HK-2 (cell line): ENCODE measurements around the gene MED25.
"Not testable (repeated sequence)": the region's sequence is repeated elsewhere in the genome, so short reads cannot be mapped to it uniquely, and the experiment has no call there.

Experiments
- DNase-seq: peaks from one replicate; pipeline ENCODE4 v3.0.0-alpha.2; 2018; ENCODE audit not compliant: unreplicated experiment

The MED25 gene

DNA sequence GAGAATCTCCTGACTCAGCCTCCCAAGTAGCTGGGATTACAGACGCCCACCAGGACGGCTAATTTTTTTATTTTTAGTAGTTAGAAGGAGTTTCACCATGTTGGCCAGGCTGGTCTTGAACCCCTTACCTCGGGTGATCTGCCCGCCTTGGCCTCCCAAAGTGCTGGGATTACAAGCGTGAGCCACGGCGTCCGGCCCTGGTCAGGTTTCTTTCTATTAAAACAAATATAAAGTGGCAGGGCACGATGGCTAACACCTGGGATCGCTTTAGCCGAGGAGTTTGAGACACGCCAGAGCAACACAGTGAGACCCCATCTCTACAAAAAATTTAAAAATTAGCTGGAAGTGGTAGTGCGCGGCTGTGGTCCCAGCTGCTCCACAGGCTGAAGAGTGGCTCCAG, 1.5 kb upstream of the MED25 start:
- no peak for DNase-seq

DNA sequence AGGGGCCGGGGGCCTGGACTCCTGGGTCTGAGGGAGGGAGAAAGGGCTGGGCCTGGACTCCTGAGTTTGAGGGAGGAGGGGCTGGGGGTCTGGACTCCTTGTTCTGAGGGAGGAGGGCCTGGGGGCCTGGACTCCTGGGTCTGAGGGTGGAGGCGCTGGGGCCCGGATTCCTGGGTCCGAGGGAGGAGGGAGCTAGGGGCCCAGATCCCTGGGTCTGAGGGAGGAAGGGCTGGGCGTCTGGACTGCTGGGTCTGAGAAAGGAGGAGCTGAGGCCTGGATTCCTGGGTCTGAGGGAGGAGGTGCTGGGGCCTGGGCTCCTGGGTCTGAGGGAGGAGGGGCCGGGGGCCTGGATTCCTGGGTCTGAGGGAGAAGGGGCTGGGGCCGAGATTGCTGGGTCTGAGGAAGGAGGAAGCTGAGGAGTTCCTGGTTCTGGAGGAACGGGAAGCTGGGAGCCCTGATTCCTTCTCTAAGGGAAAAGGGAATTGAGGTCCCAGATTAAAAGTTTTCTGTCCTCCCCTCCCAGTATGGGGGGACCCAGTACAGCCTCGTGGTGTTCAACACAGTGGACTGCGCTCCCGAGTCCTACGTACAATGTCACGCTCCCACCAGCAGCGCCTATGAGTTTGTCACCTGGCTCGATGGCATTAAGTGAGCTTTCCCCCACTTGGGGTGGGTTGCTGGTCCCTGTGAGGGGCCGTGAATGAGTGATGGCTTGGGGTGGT, 721 bp downstream of the MED25 start:
- DNase-seq, result no peak

DNA sequence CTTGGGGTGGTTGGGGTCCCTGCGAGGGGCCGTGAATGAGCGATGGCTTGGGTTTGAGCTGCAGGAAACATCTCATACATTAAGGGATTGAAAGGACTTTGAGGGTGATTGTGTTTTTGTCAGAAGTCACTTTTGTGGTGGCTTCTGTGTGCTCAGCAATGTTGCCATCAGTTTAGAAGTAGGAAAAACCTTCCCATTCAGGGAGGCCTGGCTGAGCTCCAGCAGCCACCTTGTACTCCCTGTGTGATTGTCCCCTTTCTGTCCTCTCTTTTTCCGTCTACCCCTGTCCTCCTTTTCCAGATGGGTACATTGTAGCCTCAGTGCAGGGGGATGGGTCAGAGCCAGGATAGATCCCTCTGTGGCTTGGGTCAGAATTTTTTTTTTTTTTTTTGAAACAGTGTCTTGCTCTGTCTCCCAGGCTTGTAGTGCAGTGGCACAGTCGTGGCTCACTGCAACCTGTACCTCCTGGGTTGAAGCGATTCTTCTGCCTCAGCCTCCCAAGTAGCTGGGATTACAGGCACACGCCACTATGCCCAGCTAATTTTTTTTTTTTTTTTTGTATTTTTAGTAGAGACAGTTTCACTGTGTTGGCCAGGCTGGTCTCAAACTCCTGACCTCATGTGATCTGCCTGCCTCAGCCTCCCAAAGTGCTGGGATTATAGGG, 1.5 kb downstream of the MED25 start:
- not testable (repeated sequence) for DNase-seq

DNA sequence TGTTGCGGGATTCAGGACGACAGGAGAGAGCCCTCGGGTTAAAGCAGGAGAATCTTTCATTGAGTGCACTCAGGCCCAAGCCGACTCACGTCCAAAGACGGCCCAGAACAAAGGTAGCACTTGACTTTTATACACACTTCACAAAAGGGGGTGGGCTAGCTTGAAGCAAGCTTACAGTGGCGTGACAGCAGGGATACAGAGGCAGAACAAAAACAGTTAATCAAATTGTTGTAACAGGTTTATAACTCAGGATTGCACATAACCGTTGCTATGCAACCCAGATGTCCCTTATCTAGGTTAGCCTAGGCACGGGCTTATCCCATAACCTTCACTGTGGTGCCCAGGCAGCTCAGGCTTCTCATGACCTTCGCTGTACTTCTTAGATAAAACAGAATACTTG, 2.0 kb downstream of the MED25 start:
- DNase-seq, result no peak

DNA sequence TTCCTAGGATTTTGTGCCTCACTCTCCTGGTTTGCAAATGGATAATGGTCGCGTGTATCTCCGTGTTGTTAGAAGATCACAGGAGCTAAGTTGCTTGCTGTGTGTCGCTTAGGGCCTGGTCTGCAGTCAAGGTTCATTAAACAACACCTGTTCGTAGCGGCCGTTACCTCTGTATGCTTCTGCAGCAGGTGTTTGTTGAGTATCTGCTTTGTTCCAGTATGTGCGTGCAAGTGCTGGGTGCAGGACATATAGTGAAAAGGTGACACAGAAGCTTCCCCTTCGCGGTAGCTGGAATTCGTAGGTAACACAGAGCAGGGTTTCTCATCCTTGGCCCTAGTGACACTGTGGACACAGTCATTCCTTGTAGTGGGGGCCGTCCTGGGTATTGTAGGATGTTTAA, 5.4 kb downstream of the MED25 start:
- no peak for DNase-seq

DNA sequence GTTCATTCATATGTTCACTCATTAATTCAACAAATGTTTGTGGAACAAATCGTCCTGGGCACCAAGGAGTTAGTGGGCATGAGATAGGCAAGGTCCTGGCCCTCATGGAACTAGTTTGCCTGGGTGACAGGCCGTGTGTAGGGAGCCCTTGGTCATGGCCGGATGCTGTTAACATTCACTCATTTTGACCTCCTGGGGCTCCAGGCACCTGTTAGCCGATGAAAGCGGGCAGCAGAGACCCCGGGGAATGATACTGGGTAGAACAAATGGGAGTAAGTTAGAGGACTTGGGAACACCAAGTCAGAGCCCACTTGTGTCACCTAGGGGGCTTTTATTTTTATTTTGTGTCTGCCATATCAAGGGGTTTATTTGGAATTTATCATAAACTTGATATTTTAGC, 6.6 kb downstream of the MED25 start:
- no peak for DNase-seq

DNA sequence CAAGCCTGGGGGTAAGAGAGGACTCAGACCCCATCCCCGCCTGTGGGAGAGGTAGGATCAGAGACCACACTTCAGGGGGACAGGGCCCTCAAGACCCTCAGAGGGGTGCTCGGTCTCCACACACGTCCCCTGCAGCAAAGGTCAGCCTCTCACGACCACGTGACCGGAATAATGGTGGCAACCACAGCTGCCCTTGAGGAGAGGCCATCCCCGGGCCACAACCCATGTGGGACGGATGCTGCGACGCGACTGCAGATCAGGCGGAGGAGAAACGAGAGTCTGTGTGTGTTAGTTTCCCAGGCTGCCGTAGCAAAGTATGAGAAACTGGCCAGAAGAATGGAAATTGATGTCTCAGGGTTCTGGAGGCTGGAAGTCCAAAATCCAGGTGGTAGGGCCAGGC, 8.9 kb downstream of the MED25 start:
- DNase-seq, result no peak

DNA sequence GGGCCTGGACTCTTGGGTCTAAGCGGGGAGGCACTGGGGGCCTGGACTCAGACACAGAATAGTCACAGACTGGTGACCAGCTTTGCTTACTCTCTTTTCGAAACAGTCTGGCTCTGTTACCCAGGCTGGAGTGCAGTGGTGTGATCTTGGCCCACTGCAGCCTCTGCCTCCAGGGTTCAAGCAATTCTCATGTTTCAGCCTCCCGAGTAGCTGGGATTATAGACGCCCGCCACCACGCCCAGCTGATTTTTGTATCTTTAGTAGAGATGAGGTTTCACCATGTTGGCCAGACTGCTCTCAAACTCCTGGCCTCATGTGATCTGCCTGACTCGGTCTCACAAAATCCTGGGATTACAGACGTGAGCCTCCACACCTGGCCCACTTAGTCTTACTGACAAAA, 11.1 kb downstream of the MED25 start:
- no peak for DNase-seq

DNA sequence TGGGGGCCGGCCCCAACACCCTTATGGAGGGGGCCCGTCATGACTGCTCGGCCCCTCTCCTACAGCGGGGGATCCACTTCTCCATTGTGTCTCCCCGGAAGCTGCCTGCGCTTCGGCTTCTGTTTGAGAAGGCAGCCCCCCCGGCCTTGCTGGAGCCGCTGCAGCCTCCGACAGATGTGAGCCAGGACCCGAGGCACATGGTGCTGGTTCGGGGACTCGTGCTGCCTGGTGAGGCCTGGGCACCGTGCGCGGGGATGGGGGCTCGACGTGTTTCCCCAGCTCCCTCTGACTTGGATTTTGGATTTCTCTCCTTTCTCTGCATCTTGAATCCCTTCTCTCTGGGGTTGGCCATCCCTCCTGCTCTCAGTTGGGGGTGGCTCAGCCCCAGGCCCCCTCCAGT, 11.6 kb downstream of the MED25 start:
- DNase-seq, result no peak

DNA sequence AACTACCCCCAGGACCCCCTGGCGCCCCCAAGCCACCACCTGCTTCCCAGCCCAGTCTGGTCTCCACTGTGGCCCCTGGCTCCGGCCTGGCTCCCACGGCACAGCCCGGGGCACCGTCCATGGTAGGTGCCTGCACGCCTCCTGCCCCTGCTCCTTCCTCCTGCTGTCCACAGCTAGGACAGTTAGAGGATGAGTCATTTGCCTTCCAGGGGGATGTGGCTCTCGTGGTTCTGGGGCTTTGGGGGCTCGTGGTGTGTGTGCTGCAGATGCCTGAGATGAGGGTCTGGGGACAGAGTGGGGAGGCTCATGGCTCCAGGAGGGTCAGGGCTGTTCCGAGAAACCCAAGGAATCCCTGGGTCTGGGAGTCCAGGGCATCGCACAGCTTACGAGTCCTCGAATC, 12.7 kb downstream of the MED25 start:
- no peak for DNase-seq

DNA sequence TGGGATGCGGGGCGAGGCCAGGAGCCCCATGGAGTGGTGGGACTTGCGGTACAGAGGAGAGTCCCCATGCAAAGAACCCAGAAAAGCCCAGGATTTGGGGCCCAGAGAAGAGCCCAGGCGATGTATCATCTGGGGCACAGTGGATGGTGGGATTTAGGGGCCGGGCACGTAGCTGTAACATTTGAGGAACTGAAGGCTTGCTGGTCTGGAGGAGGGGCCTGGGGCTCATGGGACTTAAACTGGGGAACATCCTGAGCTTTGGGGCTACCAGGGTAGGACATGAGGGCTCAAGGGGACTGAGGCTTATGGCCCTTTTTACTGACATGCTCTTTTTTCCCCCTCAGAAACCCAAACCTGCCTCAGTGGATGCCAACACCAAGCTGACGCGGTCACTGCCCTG, 13.5 kb downstream of the MED25 start:
- no peak for DNase-seq

DNA sequence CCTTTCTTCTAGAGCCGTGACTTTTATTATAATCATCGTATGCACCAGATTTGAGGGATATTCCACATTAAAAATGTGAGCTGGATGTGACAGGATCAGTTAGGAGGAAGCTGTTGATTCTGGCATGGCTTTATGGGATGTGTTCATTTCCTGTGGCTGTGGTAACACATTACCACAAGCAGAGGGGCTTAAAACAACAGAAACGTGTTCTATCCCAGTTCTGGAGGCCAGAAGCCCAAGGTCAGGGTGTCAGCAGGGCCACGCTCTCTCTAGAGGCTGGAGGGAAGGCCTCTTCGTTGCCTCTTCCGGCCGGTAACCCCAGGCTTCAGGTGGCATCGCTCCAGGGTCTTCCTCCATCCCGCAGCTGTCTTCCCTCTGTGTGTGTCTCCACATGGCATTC, 14.5 kb downstream of the MED25 start:
- DNase-seq, result no peak

- no peak for DNase-seq
Observed at GRCh38 chr19:49833599-49833998, 15.5 kb downstream of the MED25 start.

- DNase-seq, result no peak
Observed at GRCh38 chr19:49835562-49835961, 17.5 kb downstream of the MED25 start.

DNA sequence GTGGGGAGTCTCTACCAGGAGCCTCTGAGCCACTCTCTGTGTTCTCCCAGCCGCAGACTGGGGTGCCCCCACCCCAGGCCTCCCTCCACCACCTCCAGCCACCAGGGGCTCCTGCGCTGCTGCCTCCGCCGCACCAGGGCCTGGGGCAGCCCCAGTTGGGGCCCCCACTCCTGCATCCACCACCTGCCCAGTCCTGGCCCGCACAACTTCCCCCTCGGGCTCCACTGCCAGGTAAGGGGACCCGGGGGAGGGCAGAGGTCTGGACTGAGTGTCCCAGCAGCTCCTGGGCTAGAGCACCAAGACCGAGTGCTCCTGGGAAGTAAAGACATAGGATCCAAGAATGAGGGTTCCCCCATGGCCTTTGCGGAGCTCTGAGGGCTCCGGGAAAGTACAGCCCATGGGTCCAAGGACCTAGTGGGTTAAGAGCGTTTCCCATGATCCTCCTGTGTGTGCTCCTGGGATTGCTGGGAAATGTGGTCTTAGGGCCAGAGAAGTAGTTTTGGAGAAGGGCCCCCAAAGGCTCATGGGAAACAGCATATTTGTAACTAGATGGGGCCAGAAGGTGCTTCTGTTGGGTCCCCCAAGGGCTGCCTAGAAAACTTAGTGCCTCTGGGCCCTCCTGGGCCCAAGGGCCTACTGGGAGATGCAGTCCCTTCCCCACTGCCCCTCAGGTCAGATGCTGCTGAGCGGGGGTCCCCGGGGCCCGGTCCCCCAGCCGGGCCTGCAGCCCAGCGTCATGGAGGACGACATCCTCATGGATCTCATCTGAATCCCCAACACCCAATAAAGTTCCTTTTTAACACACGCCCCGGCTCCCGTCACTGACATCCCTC, 18.3 kb downstream of the MED25 start:
- no peak for DNase-seq

DNA sequence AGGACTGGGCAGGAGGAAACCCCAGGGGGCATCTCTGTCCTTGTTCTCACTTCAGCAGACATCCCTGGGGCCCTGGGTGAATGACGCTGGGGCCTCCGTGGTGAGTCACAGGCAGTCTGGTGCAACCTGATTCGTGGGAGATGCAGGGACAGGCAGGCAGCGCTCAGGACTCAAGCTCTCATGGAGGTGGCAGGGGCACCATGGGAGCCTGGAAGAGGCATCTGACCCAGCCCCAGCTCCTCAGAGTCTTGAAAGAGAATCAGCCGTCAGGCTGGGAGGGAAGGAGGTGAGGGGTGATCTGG, 18.9 kb downstream of the MED25 start:
- DNase-seq, result no peak

- DNase-seq, result no peak
Observed at GRCh38 chr19:49837425-49837824, 19.3 kb downstream of the MED25 start.

- no peak for DNase-seq
Observed at GRCh38 chr19:49838885-49839588, 20.9 kb downstream of the MED25 start.

- no peak for DNase-seq
Observed at GRCh38 chr19:49839713-49840112, 21.6 kb downstream of the MED25 start.

GRCh38 chr19:49840321-49840720, 22.2 kb downstream of the MED25 start:
- no peak for DNase-seq

DNA sequence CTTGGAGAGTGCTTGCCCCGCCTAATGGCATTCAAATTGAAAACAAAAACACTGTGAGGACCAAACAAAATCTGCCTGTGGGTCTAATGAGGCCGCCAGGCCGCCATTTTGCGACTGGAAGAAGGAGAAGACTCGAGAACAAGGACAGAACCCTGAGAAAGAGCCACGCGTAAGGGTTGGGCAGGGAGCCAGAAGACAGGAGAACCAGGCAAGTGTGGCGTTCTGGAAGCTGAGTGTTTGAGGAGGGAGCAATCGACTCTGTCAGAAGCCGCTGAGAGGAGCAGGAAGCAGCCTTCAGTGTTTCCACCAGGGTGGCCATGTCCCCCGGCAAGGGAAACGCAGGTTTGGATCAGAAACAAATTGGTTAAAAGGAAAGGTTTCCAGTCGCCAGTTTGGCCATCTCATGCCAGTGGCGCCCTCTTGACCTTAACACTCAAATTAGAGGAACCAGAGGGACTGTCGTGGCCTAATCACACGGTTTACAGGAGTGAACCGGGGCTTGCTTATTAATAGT, 22.7 kb downstream of the MED25 start:
- DNase-seq, result no peak

GRCh38 chr19:49843265-49843664, 25.2 kb downstream of the MED25 start:
- no peak for DNase-seq
